ENCODE measurements around the gene SELL. TPM values are rescaled to one million over a fixed set of nuclear protein-coding genes. Genes with fewer than 3 reads are reported as not detected.
"Not testable (repeated sequence)": the region's sequence is repeated elsewhere in the genome, so short reads cannot be mapped to it uniquely, and the experiment has no call there.

Gene SELL
- polyA plus RNA-seq, 2 donors: 0.19 to 0.22 TPM

DNA sequence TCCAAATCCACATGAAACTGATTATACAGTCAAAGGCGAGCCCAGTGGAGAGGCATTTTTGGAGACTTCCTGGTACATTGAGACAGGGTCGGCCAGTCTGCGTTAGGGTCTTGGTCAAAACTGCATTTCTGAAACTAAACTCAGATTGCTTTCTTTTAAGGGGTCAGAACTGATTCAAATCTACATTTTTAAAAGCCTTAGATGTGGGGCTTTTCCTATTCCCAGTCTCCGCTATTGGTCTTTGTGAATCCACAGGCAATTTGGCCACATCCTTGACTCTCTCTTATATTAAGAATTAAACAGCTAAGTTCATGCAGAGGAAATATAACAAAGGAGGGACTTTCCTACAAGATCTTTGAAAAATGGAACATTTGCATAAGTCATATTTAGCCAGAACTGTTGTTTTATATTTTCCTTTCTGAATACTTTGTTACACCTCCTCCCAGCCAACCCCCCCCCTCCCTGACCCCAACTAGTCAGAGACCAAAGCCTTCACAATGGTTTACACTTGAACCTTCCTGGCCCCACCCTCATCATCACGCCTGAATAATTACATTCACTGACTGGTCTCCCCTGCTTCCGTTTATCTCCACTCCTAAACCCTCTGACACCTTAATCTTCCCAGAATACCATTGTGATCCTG is 30.9 kb downstream of the SELL start:
- no peaks in the 10 kb centered on the region for H3K9me3 ChIP-seq (ENCODE audit: control insufficient read depth in 2 of 2, insufficient read depth in 1 of 2, low read depth in 1 of 2, low read length in 1 of 2)
- 51 to 56% methylated on average over 6 of the region's 6 CpGs for WGBS, 2 donors
- no peak overlapping the region for H3K4me3 ChIP-seq (ENCODE audit: low read depth in 1 of 2, low read length in 2 of 2)
- H3K27me3 ChIP-seq (ENCODE audit: control insufficient read depth in 1 of 2, insufficient read depth in 2 of 2, low read length in 2 of 2): peaks cover 0 to 5% of the 10 kb centered on the region in 2 donors
- H3K4me1 ChIP-seq (ENCODE audit: control insufficient read depth in 2 of 2, insufficient read depth in 2 of 2, low read length in 1 of 2): no peaks in the 10 kb centered on the region
- H3K36me3 ChIP-seq (ENCODE audit: control insufficient read depth in 2 of 2, insufficient read depth in 2 of 2, low read length in 1 of 2): no peaks in the 10 kb centered on the region
- H3K27ac ChIP-seq (ENCODE audit: low read depth in 2 of 2, low read length in 1 of 2): no peak overlapping the region

DNA sequence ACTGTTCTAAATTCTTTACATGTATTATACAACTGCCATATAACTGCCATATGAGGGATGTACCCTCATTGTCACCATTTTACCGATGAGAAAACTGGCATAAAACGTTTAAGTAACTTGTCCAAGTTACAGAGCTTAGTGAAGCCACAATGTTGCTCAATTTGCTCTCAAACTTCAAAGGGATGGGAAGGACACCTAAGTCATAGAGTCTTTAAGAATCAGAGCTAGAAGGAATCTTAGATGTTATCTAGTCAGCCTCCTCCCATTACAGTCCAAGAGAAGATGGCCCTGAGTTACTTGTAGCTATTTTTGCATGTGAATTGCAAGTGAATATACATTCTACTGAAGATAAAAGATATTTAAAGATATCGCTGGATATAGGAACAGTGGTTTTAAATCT is 31.7 kb downstream of the SELL start:
- Histone ChIP-seq H3K36me3 (ENCODE audit: control insufficient read depth in 2 of 2, insufficient read depth in 2 of 2, low read length in 1 of 2) (no peaks in the 10 kb centered on the region), H3K4me1 (ENCODE audit: control insufficient read depth in 2 of 2, insufficient read depth in 2 of 2, low read length in 1 of 2) (no peaks in the 10 kb centered on the region), H3K4me3 (ENCODE audit: low read depth in 1 of 2, low read length in 2 of 2) (no peak overlapping the region), H3K27ac (ENCODE audit: low read depth in 2 of 2, low read length in 1 of 2) (no peak overlapping the region), H3K9me3 (ENCODE audit: control insufficient read depth in 2 of 2, insufficient read depth in 1 of 2, low read depth in 1 of 2, low read length in 1 of 2) (no peaks in the 10 kb centered on the region), H3K27me3 (ENCODE audit: control insufficient read depth in 1 of 2, insufficient read depth in 2 of 2, low read length in 2 of 2) (peaks cover 0 to 5% of the 10 kb centered on the region in 2 donors)
- WGBS, 2 donors: 77% methylated on average over 3 of the region's 3 CpGs

GRCh38 chr1:169676001-169676400 is 35.4 kb downstream of the SELL start:
- Histone ChIP-seq H3K4me1 (ENCODE audit: control insufficient read depth in 2 of 2, insufficient read depth in 2 of 2, low read length in 1 of 2) (no peaks in the 10 kb centered on the region), H3K4me3 (ENCODE audit: low read depth in 1 of 2, low read length in 2 of 2) (no peak overlapping the region), H3K9me3 (ENCODE audit: control insufficient read depth in 2 of 2, insufficient read depth in 1 of 2, low read depth in 1 of 2, low read length in 1 of 2) (no peaks in the 10 kb centered on the region), H3K27ac (ENCODE audit: low read depth in 2 of 2, low read length in 1 of 2) (no peak overlapping the region), H3K27me3 (ENCODE audit: control insufficient read depth in 1 of 2, insufficient read depth in 2 of 2, low read length in 2 of 2) (no peaks in the 10 kb centered on the region), H3K36me3 (ENCODE audit: control insufficient read depth in 2 of 2, insufficient read depth in 2 of 2, low read length in 1 of 2) (no peaks in the 10 kb centered on the region)
- WGBS, 2 donors: 34 to 40% methylated on average over 2 of the region's 2 CpGs

- Histone ChIP-seq H3K27me3 (ENCODE audit: control insufficient read depth in 1 of 2, insufficient read depth in 2 of 2, low read length in 2 of 2) (no peaks in the 10 kb centered on the region), H3K36me3 (ENCODE audit: control insufficient read depth in 2 of 2, insufficient read depth in 2 of 2, low read length in 1 of 2) (no peaks in the 10 kb centered on the region), H3K27ac (ENCODE audit: low read depth in 2 of 2, low read length in 1 of 2) (no peak overlapping the region), H3K4me1 (ENCODE audit: control insufficient read depth in 2 of 2, insufficient read depth in 2 of 2, low read length in 1 of 2) (no peaks in the 10 kb centered on the region), H3K4me3 (ENCODE audit: low read depth in 1 of 2, low read length in 2 of 2) (no peak overlapping the region), H3K9me3 (ENCODE audit: control insufficient read depth in 2 of 2, insufficient read depth in 1 of 2, low read depth in 1 of 2, low read length in 1 of 2) (no peaks in the 10 kb centered on the region)
- WGBS, 2 donors: 38 to 45% methylated on average over 3 of the region's 3 CpGs
Measured at GRCh38 chr1:169670836-169671235, 40.6 kb downstream of the SELL start.

- H3K27ac ChIP-seq (ENCODE audit: low read depth in 2 of 2, low read length in 1 of 2); H3K9me3 ChIP-seq (ENCODE audit: control insufficient read depth in 2 of 2, insufficient read depth in 1 of 2, low read depth in 1 of 2, low read length in 1 of 2); H3K27me3 ChIP-seq (ENCODE audit: control insufficient read depth in 1 of 2, insufficient read depth in 2 of 2, low read length in 2 of 2); H3K36me3 ChIP-seq (ENCODE audit: control insufficient read depth in 2 of 2, insufficient read depth in 2 of 2, low read length in 1 of 2); H3K4me3 ChIP-seq (ENCODE audit: low read depth in 1 of 2, low read length in 2 of 2); H3K4me1 ChIP-seq (ENCODE audit: control insufficient read depth in 2 of 2, insufficient read depth in 2 of 2, low read length in 1 of 2): not testable (repeated sequence)
- WGBS, 2 donors: 94 to 98% methylated on average over 3 of the region's 3 CpGs
Measured at GRCh38 chr1:169670244-169670643, 41.2 kb downstream of the SELL start.

DNA sequence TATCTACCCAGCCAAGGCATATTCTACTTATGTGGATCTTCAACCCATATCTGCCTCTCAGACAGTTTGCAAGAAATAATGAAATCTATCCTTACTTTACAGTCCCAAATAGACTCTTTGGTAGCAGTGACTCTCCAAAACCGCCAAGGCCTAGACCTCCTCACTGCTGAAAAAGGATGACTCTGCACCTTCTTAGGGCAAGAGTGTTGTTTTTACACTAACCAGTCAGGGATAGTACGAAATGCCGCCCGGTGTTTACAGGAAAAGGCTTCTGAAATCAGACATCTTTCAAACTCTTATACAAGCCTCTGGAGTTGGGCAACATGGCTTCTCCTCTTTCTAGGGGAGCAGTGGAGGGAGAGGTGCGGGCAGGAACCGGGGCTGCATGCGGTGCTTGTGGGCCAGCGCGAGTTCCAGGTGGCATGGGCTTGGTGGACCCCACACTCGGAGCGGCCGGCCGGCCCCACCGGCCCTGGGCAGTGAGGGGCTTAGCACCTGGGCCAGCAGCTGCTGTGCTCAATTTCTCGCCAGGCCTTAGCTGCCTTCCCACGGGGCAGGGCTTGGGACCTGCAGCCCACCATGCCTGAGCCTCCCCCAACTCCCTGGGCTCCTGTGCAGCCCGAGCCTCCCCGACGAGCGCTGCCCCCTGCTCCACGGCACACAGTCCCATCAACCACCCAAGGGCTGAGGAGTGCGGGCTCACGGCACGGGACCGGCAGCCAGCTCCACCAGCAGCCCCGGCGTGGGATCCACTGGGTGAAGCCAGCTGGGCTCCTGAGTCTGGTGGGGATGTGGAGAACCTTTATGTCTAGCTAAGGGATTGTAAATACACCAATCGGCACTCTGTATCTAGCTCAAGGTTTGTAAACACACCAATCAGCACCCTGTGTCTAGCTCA is 43.5 kb downstream of the SELL start:
- 88 to 93% methylated on average over 25 of the region's 28 CpGs for WGBS, 2 donors
- not testable (repeated sequence) for H3K4me3 ChIP-seq (ENCODE audit: low read depth in 1 of 2, low read length in 2 of 2); H3K4me1 ChIP-seq (ENCODE audit: control insufficient read depth in 2 of 2, insufficient read depth in 2 of 2, low read length in 1 of 2); H3K27me3 ChIP-seq (ENCODE audit: control insufficient read depth in 1 of 2, insufficient read depth in 2 of 2, low read length in 2 of 2); H3K9me3 ChIP-seq (ENCODE audit: control insufficient read depth in 2 of 2, insufficient read depth in 1 of 2, low read depth in 1 of 2, low read length in 1 of 2); H3K27ac ChIP-seq (ENCODE audit: low read depth in 2 of 2, low read length in 1 of 2); H3K36me3 ChIP-seq (ENCODE audit: control insufficient read depth in 2 of 2, insufficient read depth in 2 of 2, low read length in 1 of 2)

- H3K27me3 ChIP-seq (ENCODE audit: control insufficient read depth in 1 of 2, insufficient read depth in 2 of 2, low read length in 2 of 2); H3K36me3 ChIP-seq (ENCODE audit: control insufficient read depth in 2 of 2, insufficient read depth in 2 of 2, low read length in 1 of 2); H3K4me1 ChIP-seq (ENCODE audit: control insufficient read depth in 2 of 2, insufficient read depth in 2 of 2, low read length in 1 of 2); H3K27ac ChIP-seq (ENCODE audit: low read depth in 2 of 2, low read length in 1 of 2); H3K9me3 ChIP-seq (ENCODE audit: control insufficient read depth in 2 of 2, insufficient read depth in 1 of 2, low read depth in 1 of 2, low read length in 1 of 2); H3K4me3 ChIP-seq (ENCODE audit: low read depth in 1 of 2, low read length in 2 of 2): not testable (repeated sequence)
- 57 to 68% methylated on average over 2 of the region's 2 CpGs for WGBS, 2 donors
Measured at GRCh38 chr1:169667227-169667639, 44.2 kb downstream of the SELL start.

- H3K4me1 ChIP-seq (ENCODE audit: control insufficient read depth in 2 of 2, insufficient read depth in 2 of 2, low read length in 1 of 2); H3K9me3 ChIP-seq (ENCODE audit: control insufficient read depth in 2 of 2, insufficient read depth in 1 of 2, low read depth in 1 of 2, low read length in 1 of 2); H3K27ac ChIP-seq (ENCODE audit: low read depth in 2 of 2, low read length in 1 of 2); H3K4me3 ChIP-seq (ENCODE audit: low read depth in 1 of 2, low read length in 2 of 2); H3K27me3 ChIP-seq (ENCODE audit: control insufficient read depth in 1 of 2, insufficient read depth in 2 of 2, low read length in 2 of 2); H3K36me3 ChIP-seq (ENCODE audit: control insufficient read depth in 2 of 2, insufficient read depth in 2 of 2, low read length in 1 of 2): not testable (repeated sequence)
- 62 to 78% methylated on average over 8 of the region's 8 CpGs for WGBS, 2 donors
Measured at GRCh38 chr1:169662680-169663079, 48.7 kb downstream of the SELL start.

DNA sequence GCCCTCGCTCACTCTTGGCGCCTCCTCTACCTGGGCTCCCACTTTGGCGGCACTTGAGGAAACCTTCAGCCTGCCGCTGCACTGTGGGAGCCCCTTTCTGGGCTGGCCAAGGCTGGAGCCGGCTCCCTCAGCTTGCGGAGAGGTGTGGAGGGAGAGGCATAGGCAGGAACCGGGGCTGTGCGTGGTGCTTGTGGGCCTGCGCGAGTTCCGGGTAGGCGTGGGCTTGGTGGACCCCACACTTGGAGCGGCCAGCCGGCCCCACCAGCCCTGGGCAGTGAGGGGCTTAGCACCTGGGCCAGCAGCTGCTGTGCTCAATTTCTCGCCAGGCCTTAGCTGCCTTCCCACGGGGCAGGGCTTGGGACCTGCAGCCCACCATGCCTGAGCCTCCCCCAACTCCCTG is 50.4 kb downstream of the SELL start:
- H3K27me3 ChIP-seq (ENCODE audit: control insufficient read depth in 1 of 2, insufficient read depth in 2 of 2, low read length in 2 of 2); H3K4me3 ChIP-seq (ENCODE audit: low read depth in 1 of 2, low read length in 2 of 2); H3K27ac ChIP-seq (ENCODE audit: low read depth in 2 of 2, low read length in 1 of 2); H3K4me1 ChIP-seq (ENCODE audit: control insufficient read depth in 2 of 2, insufficient read depth in 2 of 2, low read length in 1 of 2); H3K36me3 ChIP-seq (ENCODE audit: control insufficient read depth in 2 of 2, insufficient read depth in 2 of 2, low read length in 1 of 2); H3K9me3 ChIP-seq (ENCODE audit: control insufficient read depth in 2 of 2, insufficient read depth in 1 of 2, low read depth in 1 of 2, low read length in 1 of 2): not testable (repeated sequence)
- WGBS, 2 donors: 94 to 95% methylated on average over 13 to 16 of the region's 16 CpGs

DNA sequence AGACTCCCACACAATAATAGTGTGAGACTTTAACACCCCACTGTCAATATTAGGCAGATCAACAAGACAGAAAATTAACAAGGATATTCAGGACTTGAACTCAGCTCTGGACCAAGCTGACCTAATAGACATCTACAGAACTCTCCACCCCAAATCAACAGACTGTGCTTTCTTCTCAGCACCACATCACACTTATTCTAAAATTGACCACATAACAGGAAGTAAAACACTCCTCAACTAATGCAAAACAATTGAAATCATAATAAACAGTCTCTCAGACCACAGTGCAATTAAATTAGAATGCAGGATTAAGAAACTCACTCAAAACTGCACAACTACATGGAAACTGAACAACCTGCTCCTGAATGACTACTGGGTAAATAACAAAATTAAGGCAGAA is 52.6 kb downstream of the SELL start:
- not testable (repeated sequence) for H3K4me3 ChIP-seq (ENCODE audit: low read depth in 1 of 2, low read length in 2 of 2); H3K36me3 ChIP-seq (ENCODE audit: control insufficient read depth in 2 of 2, insufficient read depth in 2 of 2, low read length in 1 of 2); H3K4me1 ChIP-seq (ENCODE audit: control insufficient read depth in 2 of 2, insufficient read depth in 2 of 2, low read length in 1 of 2); H3K27ac ChIP-seq (ENCODE audit: low read depth in 2 of 2, low read length in 1 of 2); H3K27me3 ChIP-seq (ENCODE audit: control insufficient read depth in 1 of 2, insufficient read depth in 2 of 2, low read length in 2 of 2); H3K9me3 ChIP-seq (ENCODE audit: control insufficient read depth in 2 of 2, insufficient read depth in 1 of 2, low read depth in 1 of 2, low read length in 1 of 2)
